GM23248 (cell line): ENCODE results near the gene DGKH.

Source experiments
- EZH2 ChIP-seq: fragments of 200-600 bp; sonication (generic); IDR thresholded peaks from 2 replicates; pipeline ENCODE4 v1.6.1; 2018; ENCODE audit warnings: antibody characterized with exemption, mild to moderate bottlenecking; ENCODE audit not compliant: insufficient read depth, poor library complexity, severe bottlenecking
- EZH2phosphoT487 ChIP-seq: fragments of 200-600 bp; sonication (generic); IDR thresholded peaks from 2 replicates; pipeline ENCODE4 v1.6.1; 2018; ENCODE audit warnings: antibody characterized with exemption, moderate library complexity, mild to moderate bottlenecking, low read depth; ENCODE audit not compliant: insufficient read depth

GRCh38 chr13:42271337-42272114 lies 223.1 kb downstream of the DGKH start:
- no peak for TF ChIP-seq EZH2
- no peak for TF ChIP-seq EZH2phosphoT487
